SK-N-SH treated with all-trans-retinoic acid at 6 μM for 48 hours (cell line): Measurements from ENCODE around the gene BEGAIN.

Experiments used
- ATAC-seq: fragments of 200-7000 bp; cut with Tn5 transposase; 3 replicates; pipeline ENCODE4 v1.9.1; 2020; ENCODE audit warnings: mild to moderate bottlenecking, moderate library complexity
- BACH2 ChIP-seq: fragments of 250-450 bp; sonication (Bioruptor Pico); IDR thresholded peaks from 2 replicates; pipeline ENCODE4 v1.9.0; 2021; ENCODE audit warnings: mild to moderate bottlenecking, borderline replicate concordance
- ESRRG ChIP-seq: fragments of 250-450 bp; sonication (Bioruptor Pico); IDR thresholded peaks from 2 replicates; pipeline ENCODE4 v1.6.1; 2021; ENCODE audit warnings: mild to moderate bottlenecking
- GLIS3 ChIP-seq: fragments of 250-450 bp; sonication (Bioruptor Pico); IDR thresholded peaks from 2 replicates; pipeline ENCODE4 v1.5.0; 2020; ENCODE audit warnings: mild to moderate bottlenecking, moderate library complexity
- ISL1 ChIP-seq: fragments of 250-450 bp; sonication (Bioruptor Pico); IDR thresholded peaks from 2 replicates; pipeline ENCODE4 v2.1.2; 2022; ENCODE audit warnings: mild to moderate bottlenecking, moderate library complexity
- OSR1 ChIP-seq: fragments of 250-450 bp; sonication (Bioruptor Pico); IDR thresholded peaks from 2 replicates; pipeline ENCODE4 v1.8.0; 2022; ENCODE audit warnings: moderate library complexity, mild to moderate bottlenecking, inconsistent platforms
- PPARA ChIP-seq: fragments of 250-450 bp; sonication (Bioruptor Pico); IDR thresholded peaks from 2 replicates; pipeline ENCODE4 v1.5.0; 2020; ENCODE audit warnings: mild to moderate bottlenecking, borderline replicate concordance
- RARB ChIP-seq: fragments of 250-450 bp; sonication (Bioruptor Pico); IDR thresholded peaks from 2 replicates; pipeline ENCODE4 v1.8.0; 2021; ENCODE audit warnings: mild to moderate bottlenecking, moderate library complexity
- SNAI2 ChIP-seq: fragments of 250-450 bp; sonication (Bioruptor Pico); IDR thresholded peaks from 2 replicates; pipeline ENCODE4 v1.5.0; 2020; ENCODE audit warnings: mild to moderate bottlenecking, moderate library complexity
- TOX ChIP-seq: fragments of 250-450 bp; sonication (Bioruptor Pico); IDR thresholded peaks from 2 replicates; pipeline ENCODE4 v1.8.0; 2021; ENCODE audit warnings: mild to moderate bottlenecking, moderate library complexity, borderline replicate concordance
- ZFP3 ChIP-seq: fragments of 250-450 bp; sonication (Bioruptor Pico); IDR thresholded peaks from 2 replicates; pipeline ENCODE4 v1.5.0; 2020; ENCODE audit warnings: mild to moderate bottlenecking, moderate library complexity
- ZFP30 ChIP-seq: fragments of 450-650 bp; formaldehyde crosslinking; IDR thresholded peaks from 2 replicates; pipeline ENCODE4 v1.5.0; 2022; ENCODE audit warnings: mild to moderate bottlenecking, moderate library complexity
- ZNF565 ChIP-seq: fragments of 450-650 bp; formaldehyde crosslinking; conservative IDR thresholded peaks from 2 replicates; pipeline ENCODE4 v1.5.0; 2020; ENCODE audit warnings: low read depth, mild to moderate bottlenecking, moderate library complexity
- ZNF8 ChIP-seq: fragments of 450-650 bp; formaldehyde crosslinking; IDR thresholded peaks from 2 replicates; pipeline ENCODE4 v1.5.0; 2020; ENCODE audit warnings: mild to moderate bottlenecking, moderate library complexity
- TF ChIP-seq, protein P1 (sequence below): fragments of 250-450 bp; sonication (Bioruptor Pico); IDR thresholded peaks from 2 replicates; pipeline ENCODE4 v1.5.0; 2020; ENCODE audit warnings: mild to moderate bottlenecking, moderate library complexity
- TF ChIP-seq, protein P2 (sequence below): fragments of 250-450 bp; sonication (Bioruptor Pico); IDR thresholded peaks from 2 replicates; pipeline ENCODE4 v1.8.0; 2021; ENCODE audit warnings: low read depth, mild to moderate bottlenecking, moderate library complexity, borderline replicate concordance
- TF ChIP-seq, protein P3 (sequence below): fragments of 250-450 bp; sonication (Bioruptor Pico); IDR thresholded peaks from 2 replicates; pipeline ENCODE4 v1.5.1; 2020; ENCODE audit warnings: low read depth, mild to moderate bottlenecking, moderate library complexity
- TF ChIP-seq, protein P4 (sequence below): fragments of 250-450 bp; sonication (Bioruptor Pico); IDR thresholded peaks from 2 replicates; pipeline ENCODE4 v1.5.1; 2021; ENCODE audit warnings: mild to moderate bottlenecking, moderate library complexity

Gene BEGAIN

DNA sequence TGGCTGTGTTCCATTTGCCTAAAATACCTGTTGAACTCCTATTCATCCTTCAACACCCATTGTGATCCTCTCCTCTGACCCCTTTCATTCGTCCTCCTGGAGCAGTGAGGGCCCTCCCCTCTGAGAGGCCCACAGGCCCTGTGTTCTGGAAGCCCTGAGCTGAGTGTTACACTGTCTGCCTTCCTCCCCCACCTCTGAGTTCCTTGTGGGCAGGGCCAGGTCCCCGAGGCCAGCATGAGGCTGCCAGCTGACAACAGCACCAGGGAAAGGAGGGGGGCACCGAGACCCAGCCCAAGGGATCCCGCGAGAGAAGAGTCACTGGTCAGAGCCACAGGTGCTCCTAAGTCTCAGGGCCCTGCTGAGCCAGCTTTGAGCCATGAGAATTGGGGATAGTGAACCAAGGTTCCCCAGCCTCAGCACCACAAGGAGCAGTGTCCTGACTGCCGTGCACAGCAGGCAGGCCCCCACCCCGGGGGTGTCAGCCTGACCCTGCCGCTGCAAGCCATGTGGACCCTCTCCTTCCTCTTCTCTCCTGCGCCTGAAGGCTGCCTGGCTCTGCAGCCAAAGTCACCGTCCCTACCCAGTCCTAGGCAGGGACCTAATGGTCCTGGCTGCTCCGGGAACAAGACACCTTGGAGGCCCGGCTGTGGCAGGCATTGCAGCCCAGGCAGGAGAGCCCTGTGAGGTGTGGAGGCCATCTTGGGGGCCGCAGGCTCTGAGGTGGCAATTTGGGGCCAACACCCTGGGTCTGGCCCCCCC is 52.5 kb downstream of the BEGAIN start:
- TF ChIP-seq ZFP3 (CRISPR knock-in tag): peak; percentile 99
- TF ChIP-seq ZFP30: no peak

DNA sequence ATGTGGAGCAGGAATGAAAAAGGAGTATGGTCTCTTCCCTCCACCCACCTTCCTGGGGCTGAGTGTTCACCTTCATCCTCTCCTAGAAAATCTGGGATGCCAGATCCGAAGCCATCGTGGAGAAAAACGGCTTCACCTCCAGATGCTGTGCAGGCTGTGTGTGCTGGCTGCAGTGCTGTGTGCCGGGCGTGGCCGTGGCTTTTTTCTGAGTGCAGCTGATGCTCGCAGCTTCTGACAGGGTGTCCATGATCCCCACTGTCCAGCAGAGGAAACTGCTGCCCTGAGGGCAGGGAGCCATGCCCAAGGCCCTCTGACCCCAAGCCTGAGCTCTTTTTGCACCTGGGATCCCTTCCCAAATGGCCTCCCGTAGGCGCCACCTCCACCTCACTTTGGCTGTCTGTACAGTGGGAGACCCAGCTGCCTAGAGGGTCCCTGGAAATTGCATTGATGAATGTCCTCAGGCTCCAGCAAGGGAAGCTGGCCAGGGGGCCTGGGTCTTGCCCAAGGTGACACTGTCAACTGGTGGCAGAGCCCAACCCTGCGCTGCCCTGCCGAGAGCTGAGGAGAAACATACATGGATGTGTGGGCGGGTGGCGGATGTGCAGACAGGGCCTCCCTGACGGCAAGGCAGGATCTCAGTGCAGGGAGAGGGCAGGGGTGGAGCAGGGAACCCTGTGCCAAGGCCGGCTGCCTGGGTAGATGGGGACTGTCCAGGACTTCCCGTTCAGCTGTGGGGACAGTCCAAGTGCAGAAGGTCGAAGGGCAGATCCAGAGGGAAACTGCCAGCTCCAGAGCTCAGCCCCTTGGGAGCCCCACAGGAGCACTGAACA is 53.3 kb downstream of the BEGAIN start:
- ATAC-seq: peak; percentile 10; the same call in 1 of the 3 replicates
- TF ChIP-seq RARB (CRISPR knock-in tag) (no peak), ESRRG (CRISPR knock-in tag) (no peak), BACH2 (no peak), ZNF565 (CRISPR knock-in tag) (no peak), PPARA (CRISPR knock-in tag) (no peak), TOX (CRISPR knock-in tag) (no peak)
- TF ChIP-seq, protein P1, sequence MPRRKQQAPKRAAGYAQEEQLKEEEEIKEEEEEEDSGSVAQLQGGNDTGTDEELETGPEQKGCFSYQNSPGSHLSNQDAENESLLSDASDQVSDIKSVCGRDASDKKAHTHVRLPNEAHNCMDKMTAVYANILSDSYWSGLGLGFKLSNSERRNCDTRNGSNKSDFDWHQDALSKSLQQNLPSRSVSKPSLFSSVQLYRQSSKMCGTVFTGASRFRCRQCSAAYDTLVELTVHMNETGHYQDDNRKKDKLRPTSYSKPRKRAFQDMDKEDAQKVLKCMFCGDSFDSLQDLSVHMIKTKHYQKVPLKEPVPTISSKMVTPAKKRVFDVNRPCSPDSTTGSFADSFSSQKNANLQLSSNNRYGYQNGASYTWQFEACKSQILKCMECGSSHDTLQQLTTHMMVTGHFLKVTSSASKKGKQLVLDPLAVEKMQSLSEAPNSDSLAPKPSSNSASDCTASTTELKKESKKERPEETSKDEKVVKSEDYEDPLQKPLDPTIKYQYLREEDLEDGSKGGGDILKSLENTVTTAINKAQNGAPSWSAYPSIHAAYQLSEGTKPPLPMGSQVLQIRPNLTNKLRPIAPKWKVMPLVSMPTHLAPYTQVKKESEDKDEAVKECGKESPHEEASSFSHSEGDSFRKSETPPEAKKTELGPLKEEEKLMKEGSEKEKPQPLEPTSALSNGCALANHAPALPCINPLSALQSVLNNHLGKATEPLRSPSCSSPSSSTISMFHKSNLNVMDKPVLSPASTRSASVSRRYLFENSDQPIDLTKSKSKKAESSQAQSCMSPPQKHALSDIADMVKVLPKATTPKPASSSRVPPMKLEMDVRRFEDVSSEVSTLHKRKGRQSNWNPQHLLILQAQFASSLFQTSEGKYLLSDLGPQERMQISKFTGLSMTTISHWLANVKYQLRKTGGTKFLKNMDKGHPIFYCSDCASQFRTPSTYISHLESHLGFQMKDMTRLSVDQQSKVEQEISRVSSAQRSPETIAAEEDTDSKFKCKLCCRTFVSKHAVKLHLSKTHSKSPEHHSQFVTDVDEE: no peak
- TF ChIP-seq, protein P2, sequence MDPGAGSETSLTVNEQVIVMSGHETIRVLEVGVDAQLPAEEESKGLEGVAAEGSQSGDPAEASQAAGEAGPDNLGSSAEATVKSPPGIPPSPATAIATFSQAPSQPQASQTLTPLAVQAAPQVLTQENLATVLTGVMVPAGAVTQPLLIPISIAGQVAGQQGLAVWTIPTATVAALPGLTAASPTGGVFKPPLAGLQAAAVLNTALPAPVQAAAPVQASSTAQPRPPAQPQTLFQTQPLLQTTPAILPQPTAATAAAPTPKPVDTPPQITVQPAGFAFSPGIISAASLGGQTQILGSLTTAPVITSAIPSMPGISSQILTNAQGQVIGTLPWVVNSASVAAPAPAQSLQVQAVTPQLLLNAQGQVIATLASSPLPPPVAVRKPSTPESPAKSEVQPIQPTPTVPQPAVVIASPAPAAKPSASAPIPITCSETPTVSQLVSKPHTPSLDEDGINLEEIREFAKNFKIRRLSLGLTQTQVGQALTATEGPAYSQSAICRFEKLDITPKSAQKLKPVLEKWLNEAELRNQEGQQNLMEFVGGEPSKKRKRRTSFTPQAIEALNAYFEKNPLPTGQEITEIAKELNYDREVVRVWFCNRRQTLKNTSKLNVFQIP (CRISPR knock-in tag): no peak

More for the DNA sequence above, 52.5 kb downstream of the BEGAIN start:
- ATAC-seq: peak; percentile 5; the same call in 2 of the 3 replicates

DNA sequence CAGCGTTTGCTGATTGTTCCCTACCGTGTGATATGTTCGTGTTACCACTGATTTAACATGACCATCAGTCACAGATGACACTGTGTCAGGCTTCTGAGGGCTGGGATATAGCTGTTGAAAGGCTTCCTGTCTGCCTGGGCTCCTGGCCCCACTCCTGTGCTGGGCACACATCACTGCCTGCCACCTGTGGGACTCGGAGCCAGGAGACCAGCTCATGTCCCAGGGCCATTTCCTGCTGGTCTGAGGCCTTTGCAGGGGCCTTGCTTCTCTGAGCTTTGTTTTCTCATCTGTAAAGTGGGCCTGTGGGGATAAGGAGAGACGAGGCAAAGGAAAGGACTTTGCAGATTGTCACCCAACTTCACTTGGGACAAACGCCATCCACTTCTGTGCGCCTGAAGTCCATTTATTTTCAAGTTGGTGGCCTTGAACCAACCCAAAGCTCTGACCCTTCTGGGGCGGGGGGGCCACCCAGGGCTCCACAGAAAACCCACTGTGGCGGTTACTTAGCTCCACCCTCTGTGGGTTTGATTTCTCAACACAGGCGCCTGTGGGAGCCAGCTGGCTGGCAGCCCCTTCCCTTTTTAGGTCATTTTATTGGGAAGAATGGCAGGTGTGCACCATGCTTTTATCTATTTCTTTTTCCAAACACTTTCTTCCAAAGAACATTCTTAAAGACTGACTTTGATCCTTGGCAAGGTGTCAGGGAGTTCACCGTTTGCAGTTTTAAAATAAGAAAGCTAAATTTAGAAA is 54.1 kb downstream of the BEGAIN start:
- TF ChIP-seq ESRRG (CRISPR knock-in tag) (no peak), ISL1 (CRISPR knock-in tag) (no peak), ZFP30 (no peak), BACH2 (no peak), GLIS3 (no peak), OSR1 (CRISPR knock-in tag) (no peak), ZNF8 (CRISPR knock-in tag) (no peak), SNAI2 (CRISPR knock-in tag) (no peak), ZFP3 (CRISPR knock-in tag) (no peak)
- TF ChIP-seq, protein P3, sequence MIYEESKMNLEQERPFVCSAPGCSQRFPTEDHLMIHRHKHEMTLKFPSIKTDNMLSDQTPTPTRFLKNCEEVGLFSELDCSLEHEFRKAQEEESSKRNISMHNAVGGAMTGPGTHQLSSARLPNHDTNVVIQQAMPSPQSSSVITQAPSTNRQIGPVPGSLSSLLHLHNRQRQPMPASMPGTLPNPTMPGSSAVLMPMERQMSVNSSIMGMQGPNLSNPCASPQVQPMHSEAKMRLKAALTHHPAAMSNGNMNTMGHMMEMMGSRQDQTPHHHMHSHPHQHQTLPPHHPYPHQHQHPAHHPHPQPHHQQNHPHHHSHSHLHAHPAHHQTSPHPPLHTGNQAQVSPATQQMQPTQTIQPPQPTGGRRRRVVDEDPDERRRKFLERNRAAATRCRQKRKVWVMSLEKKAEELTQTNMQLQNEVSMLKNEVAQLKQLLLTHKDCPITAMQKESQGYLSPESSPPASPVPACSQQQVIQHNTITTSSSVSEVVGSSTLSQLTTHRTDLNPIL (CRISPR knock-in tag): no peak
- TF ChIP-seq, protein P1: no peak
- TF ChIP-seq, protein P4, sequence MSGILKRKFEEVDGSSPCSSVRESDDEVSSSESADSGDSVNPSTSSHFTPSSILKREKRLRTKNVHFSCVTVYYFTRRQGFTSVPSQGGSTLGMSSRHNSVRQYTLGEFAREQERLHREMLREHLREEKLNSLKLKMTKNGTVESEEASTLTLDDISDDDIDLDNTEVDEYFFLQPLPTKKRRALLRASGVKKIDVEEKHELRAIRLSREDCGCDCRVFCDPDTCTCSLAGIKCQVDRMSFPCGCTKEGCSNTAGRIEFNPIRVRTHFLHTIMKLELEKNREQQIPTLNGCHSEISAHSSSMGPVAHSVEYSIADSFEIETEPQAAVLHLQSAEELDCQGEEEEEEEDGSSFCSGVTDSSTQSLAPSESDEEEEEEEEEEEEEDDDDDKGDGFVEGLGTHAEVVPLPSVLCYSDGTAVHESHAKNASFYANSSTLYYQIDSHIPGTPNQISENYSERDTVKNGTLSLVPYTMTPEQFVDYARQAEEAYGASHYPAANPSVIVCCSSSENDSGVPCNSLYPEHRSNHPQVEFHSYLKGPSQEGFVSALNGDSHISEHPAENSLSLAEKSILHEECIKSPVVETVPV (CRISPR knock-in tag): no peak
- TF ChIP-seq, all 23 proteins: peak for 0
- ATAC-seq: no peak
